ENCODE results near the gene DLG1.

- TF ChIP-seq CTCF (conservative IDR thresholded peaks at IDR 0.05; ENCODE audit: low read depth, low read length) (no peak), POLR2A (IDR thresholded peaks at IDR 0.05; ENCODE audit: low read depth, low read length) (no peak), MAFK (IDR thresholded peaks at IDR 0.05; ENCODE audit: low read depth, low read length) (no peak), SMC3 (IDR thresholded peaks at IDR 0.05; ENCODE audit: low read depth, low read length) (no peak), NFE2L2 (IDR thresholded peaks at IDR 0.05; ENCODE audit: low read depth, low read length) (no peak), CHD1 (IDR thresholded peaks at IDR 0.05; ENCODE audit: low read depth, low read length) (no peak), RAD21 (IDR thresholded peaks at IDR 0.05; ENCODE audit: low read length) (no peak), RCOR1 (IDR thresholded peaks at IDR 0.05; ENCODE audit: insufficient replicate concordance, low read length) (no peak), MXI1 (IDR thresholded peaks at IDR 0.05; ENCODE audit: borderline replicate concordance, low read depth, low read length) (no peak), RFX5 (IDR thresholded peaks at IDR 0.05; ENCODE audit: low read depth, low read length) (no peak), MAZ (IDR thresholded peaks at IDR 0.05; ENCODE audit: borderline replicate concordance, low read depth, low read length) (no peak), FOS (IDR thresholded peaks at IDR 0.05; ENCODE audit: low read depth, low read length) (no peak), CEBPB (IDR thresholded peaks at IDR 0.05; ENCODE audit: low read depth, low read length) (no peak)
Measured at GRCh38 chr3:197231321-197231720, 67.1 kb downstream of the DLG1 start.

All from IMR-90 (cell line).